DOHH2 (cell line): ENCODE measurements around the gene HSD11B1L.

Experiments
- H3F3A ChIP-seq: fragments of 200-600 bp; sonication (generic), shearing (Covaris generic); 2 replicates; pipeline ENCODE4 v1.6.0; 2016; ENCODE audit warnings: antibody characterized with exemption, mild to moderate bottlenecking; ENCODE audit not compliant: control insufficient read depth, insufficient read depth
- H3K27ac ChIP-seq: fragments of 200-600 bp; sonication (generic); 2 replicates; pipeline ENCODE4 v1.5.1; 2014; ENCODE audit warnings: low read depth, mild to moderate bottlenecking, low read length, moderate library complexity
- H3K27me3 ChIP-seq: fragments of 200-600 bp; sonication (generic); 2 replicates; pipeline ENCODE4 v1.6.1; 2014; ENCODE audit warnings: mild to moderate bottlenecking, low read length, mixed read lengths; ENCODE audit not compliant: control insufficient read depth
- H3K36me3 ChIP-seq: fragments of 200-600 bp; sonication (generic); 2 replicates; pipeline ENCODE4 v1.6.1; 2014; ENCODE audit warnings: mild to moderate bottlenecking, low read length, moderate library complexity, mixed read lengths; ENCODE audit not compliant: control insufficient read depth
- H3K4me1 ChIP-seq: fragments of 200-600 bp; sonication (generic); 2 replicates; pipeline ENCODE4 v1.6.1; 2014; ENCODE audit warnings: mild to moderate bottlenecking, low read length, mixed read lengths; ENCODE audit not compliant: control insufficient read depth
- H3K4me2 ChIP-seq: fragments of 200-600 bp; sonication (generic); 2 replicates; pipeline ENCODE4 v1.6.0; 2014; ENCODE audit warnings: mild to moderate bottlenecking, low read length, moderate library complexity
- H3K4me3 ChIP-seq: fragments of 200-600 bp; sonication (generic); 2 replicates; pipeline ENCODE4 v1.5.1; 2014; ENCODE audit warnings: mild to moderate bottlenecking, low read length, mixed read lengths
- H3K79me2 ChIP-seq: fragments of 200-600 bp; sonication (generic); 2 replicates; pipeline ENCODE4 v1.6.1; 2014; ENCODE audit warnings: mild to moderate bottlenecking, low read length, mixed read lengths; ENCODE audit not compliant: control insufficient read depth
- H3K9me2 ChIP-seq: fragments of 200-600 bp; sonication (generic); replicated peaks from 2 replicates; pipeline ENCODE4 v1.6.1; 2014; ENCODE audit warnings: mild to moderate bottlenecking, low read length, mixed read lengths; ENCODE audit not compliant: control insufficient read depth
- H3K9me3 ChIP-seq: fragments of 200-600 bp; sonication (generic); 2 replicates; pipeline ENCODE4 v1.6.1; 2014; ENCODE audit warnings: antibody characterized with exemption, low read length, mixed read lengths; ENCODE audit not compliant: control insufficient read depth, insufficient read depth
- H4K20me1 ChIP-seq: fragments of 200-600 bp; sonication (generic); 2 replicates; pipeline ENCODE4 v1.6.0; 2014; ENCODE audit warnings: low read depth, mild to moderate bottlenecking, antibody characterized with exemption, low read length, moderate library complexity; ENCODE audit not compliant: control insufficient read depth, insufficient read depth
- EZH2phosphoT487 ChIP-seq: fragments of 200-600 bp; sonication (generic); IDR thresholded peaks from 2 replicates; pipeline ENCODE4 v1.6.1; 2017; ENCODE audit warnings: borderline replicate concordance, mild to moderate bottlenecking, antibody characterized with exemption, low read length, moderate library complexity, mixed read lengths
- TF ChIP-seq, protein P1 (sequence below): fragments of 200-600 bp; sonication (generic); IDR thresholded peaks from one replicate; pipeline ENCODE4 v1.5.1; 2014; ENCODE audit warnings: antibody characterized with exemption, mild to moderate bottlenecking, low read depth, low read length; ENCODE audit not compliant: poor library complexity, severe bottlenecking

HSD11B1L gene

GRCh38 chr19:5682107-5682482 is 1.3 kb downstream of the HSD11B1L start:
- Histone ChIP-seq H3K9me3 (no peaks in the 10 kb centered on the region), H3K36me3 (peaks cover 2% of the 10 kb centered on the region; the same call in 1 of the 2 replicates), H3K27me3 (0 out of 2 replicates have a peak, but pooled peaks cover 2% of the 10 kb centered on the region), H3K4me3 (no peak overlapping the region), H3K4me2 (no peak overlapping the region), H3F3A (no peaks in the 10 kb centered on the region), H3K27ac (no peak overlapping the region), H4K20me1 (no peaks in the 10 kb centered on the region), H3K9me2 (no peaks in the 10 kb centered on the region), H3K4me1 (peaks cover 22% of the 10 kb centered on the region), H3K79me2 (peaks cover 11% of the 10 kb centered on the region)
- TF ChIP-seq, protein P1, sequence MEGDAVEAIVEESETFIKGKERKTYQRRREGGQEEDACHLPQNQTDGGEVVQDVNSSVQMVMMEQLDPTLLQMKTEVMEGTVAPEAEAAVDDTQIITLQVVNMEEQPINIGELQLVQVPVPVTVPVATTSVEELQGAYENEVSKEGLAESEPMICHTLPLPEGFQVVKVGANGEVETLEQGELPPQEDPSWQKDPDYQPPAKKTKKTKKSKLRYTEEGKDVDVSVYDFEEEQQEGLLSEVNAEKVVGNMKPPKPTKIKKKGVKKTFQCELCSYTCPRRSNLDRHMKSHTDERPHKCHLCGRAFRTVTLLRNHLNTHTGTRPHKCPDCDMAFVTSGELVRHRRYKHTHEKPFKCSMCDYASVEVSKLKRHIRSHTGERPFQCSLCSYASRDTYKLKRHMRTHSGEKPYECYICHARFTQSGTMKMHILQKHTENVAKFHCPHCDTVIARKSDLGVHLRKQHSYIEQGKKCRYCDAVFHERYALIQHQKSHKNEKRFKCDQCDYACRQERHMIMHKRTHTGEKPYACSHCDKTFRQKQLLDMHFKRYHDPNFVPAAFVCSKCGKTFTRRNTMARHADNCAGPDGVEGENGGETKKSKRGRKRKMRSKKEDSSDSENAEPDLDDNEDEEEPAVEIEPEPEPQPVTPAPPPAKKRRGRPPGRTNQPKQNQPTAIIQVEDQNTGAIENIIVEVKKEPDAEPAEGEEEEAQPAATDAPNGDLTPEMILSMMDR = no peak
- TF ChIP-seq EZH2phosphoT487 = no peak

DNA sequence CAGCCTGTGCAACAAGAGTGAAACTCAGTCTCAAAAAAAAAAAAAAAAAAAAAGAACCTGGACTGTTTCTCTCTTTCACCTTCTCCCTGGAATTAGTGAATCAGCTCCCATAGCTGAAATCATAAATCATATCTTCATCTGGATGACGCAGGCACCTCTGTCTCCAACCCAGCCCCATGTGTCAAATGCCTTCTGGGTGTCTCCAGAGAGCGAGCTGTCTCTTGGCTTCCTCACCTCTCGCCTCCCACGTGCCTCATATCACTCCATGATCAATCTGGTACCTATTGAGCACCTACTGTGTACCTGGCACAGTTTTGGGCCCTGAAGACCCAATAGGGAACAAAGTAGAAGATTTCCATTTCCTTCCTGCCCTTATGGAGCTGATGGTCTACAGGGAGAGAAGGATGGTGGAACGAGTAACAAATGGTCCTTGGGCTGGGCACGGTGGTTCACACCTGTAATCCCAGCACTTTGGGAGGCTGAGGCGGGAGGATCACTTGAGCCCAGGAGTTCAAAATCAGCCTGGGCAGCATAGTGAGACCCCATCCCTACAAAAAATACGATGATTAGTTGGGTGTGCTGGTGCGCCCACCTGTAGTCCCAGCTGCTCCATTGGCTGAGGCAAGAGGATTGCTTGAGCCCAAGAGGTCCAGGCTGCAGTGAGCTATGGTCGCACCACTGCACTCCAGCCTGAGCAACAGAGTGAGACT is 2.5 kb downstream of the HSD11B1L start:
- H4K20me1 ChIP-seq = no peaks in the 10 kb centered on the region
- H3K4me1 ChIP-seq = peaks cover 22% of the 10 kb centered on the region
- H3K9me3 ChIP-seq = no peaks in the 10 kb centered on the region
- TF ChIP-seq, protein P1 = no peak
- TF ChIP-seq EZH2phosphoT487 = no peak
- H3K27ac ChIP-seq = no peak overlapping the region
- no peaks in the 10 kb centered on the region for H3K9me2 ChIP-seq
- H3K27me3 ChIP-seq = 0 out of 2 replicates have a peak, but pooled peaks cover 2% of the 10 kb centered on the region
- H3K79me2 ChIP-seq = peaks cover 11% of the 10 kb centered on the region
- H3K4me3 ChIP-seq = no peak overlapping the region
- H3K4me2 ChIP-seq = no peak overlapping the region
- H3F3A ChIP-seq = no peaks in the 10 kb centered on the region
- no peaks in the 10 kb centered on the region; the same call in 1 of the 2 replicates for H3K36me3 ChIP-seq

DNA sequence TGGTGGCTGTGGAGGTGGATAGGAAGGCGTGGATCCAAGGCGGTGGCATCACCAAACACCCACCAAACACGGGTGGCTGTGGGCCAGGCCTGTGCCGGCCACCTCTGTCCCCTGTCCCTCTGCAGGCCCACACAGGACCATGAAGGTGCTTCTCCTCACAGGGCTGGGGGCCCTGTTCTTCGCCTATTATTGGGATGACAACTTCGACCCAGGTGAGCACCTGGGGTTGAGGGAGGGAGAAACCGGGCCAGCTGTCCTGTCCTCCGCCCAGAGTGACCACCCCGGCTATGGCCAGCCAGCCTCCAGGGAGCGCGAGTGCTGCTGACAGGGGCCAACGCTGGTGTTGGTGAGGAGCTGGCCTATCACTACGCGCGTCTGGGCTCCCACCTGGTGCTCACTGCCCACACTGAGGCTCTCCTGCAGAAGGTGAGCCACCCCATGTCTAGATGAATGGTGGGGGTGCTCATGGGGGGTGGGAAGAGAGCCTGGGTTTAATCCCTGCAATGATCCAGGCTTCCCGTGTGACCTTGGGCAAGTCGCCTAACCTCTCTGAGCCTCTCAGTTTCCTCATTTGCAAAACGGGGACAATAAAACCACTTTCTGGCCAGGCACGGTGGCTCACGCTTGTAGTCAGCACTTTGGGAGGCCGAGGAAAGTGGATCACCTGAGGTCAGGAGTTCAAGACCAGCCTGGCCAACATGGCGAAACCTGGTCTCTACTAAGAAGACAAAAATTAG is 4.0 kb downstream of the HSD11B1L start:
- no peaks in the 10 kb centered on the region; the same call in 1 of the 2 replicates for H3K36me3 ChIP-seq
- H3K4me2 ChIP-seq = no peak overlapping the region
- H3F3A ChIP-seq = peaks cover 5% of the 10 kb centered on the region
- H3K9me2 ChIP-seq = no peaks in the 10 kb centered on the region
- H3K27me3 ChIP-seq = 0 out of 2 replicates have a peak, but pooled peaks cover 2% of the 10 kb centered on the region
- no peaks in the 10 kb centered on the region for H3K9me3 ChIP-seq
- H3K4me1 ChIP-seq = peaks cover 21% of the 10 kb centered on the region
- TF ChIP-seq EZH2phosphoT487 = no peak
- TF ChIP-seq, protein P1 = no peak
- no peak overlapping the region for H3K27ac ChIP-seq
- no peak overlapping the region for H3K4me3 ChIP-seq
- peaks cover 3% of the 10 kb centered on the region for H3K79me2 ChIP-seq
- no peaks in the 10 kb centered on the region for H4K20me1 ChIP-seq
